ENCODE results near the gene UTP11. TPM values are rescaled to one million over a fixed set of nuclear protein-coding genes. Genes with fewer than 3 reads are reported as not detected.

UTP11 gene
- total and polyA plus RNA-seq, 4 donors: 11.0 to 17.8 (median 11.8) TPM

GRCh38 chr1:38051079-38051543, 38.6 kb downstream of the UTP11 start:
- Histone ChIP-seq H3K9me3 (ENCODE audit: control insufficient read depth in 4 of 4, low read length in 3 of 4) (no peaks in the 10 kb centered on the region), H3K4me1 (ENCODE audit: control insufficient read depth in 4 of 4, insufficient read depth in 4 of 4, low read length in 3 of 4) (peaks cover 4 to 17% (median 7%) of the 10 kb centered on the region in 4 donors), H3K27ac (ENCODE audit: low read depth in 1 of 2, low read length in 2 of 2) (no peak overlapping the region), H3K9ac (ENCODE audit: low read depth in 1 of 2, low read length in 2 of 2) (no peak overlapping the region), H3K27me3 (ENCODE audit: control insufficient read depth in 4 of 4, insufficient read depth in 4 of 4, low read length in 3 of 4) (no peaks in the 10 kb centered on the region), H3K4me3 (ENCODE audit: low read depth in 1 of 3, low read length in 3 of 3) (no peak overlapping the region), H3K36me3 (ENCODE audit: control insufficient read depth in 4 of 4, insufficient read depth in 3 of 4, low read depth in 1 of 4, low read length in 3 of 4) (no peaks in the 10 kb centered on the region)
- whole genome bisulfite sequencing: 87% methylated on average over 9 of the region's 9 CpGs
- no peak for DNase-seq (ENCODE audit: low spot score)
- TF ChIP-seq FOXA2 (IDR thresholded peaks at IDR 0.05): no peak
- no peak for TF ChIP-seq NR2F2 (IDR thresholded peaks at IDR 0.05)
- TF ChIP-seq ZBTB33 (IDR thresholded peaks at IDR 0.05): no peak
- TF ChIP-seq HNF4A (conservative IDR thresholded peaks at IDR 0.05): no peak
- no peak for TF ChIP-seq RAD21 (IDR thresholded peaks at IDR 0.05)
- no peak for TF ChIP-seq ATF3 (IDR thresholded peaks at IDR 0.05)
- no peak for TF ChIP-seq RXRA (IDR thresholded peaks at IDR 0.05)
- no peak for TF ChIP-seq SP1 (IDR thresholded peaks at IDR 0.05)
- TF ChIP-seq REST (IDR thresholded peaks at IDR 0.05): no peak
- no peak for TF ChIP-seq GABPA (IDR thresholded peaks at IDR 0.05 in 1 of 2, conservative IDR thresholded peaks at IDR 0.05 in 1 of 2)
- no peak for TF ChIP-seq YY1 (IDR thresholded peaks at IDR 0.05)
- no peak for TF ChIP-seq HNF4G (IDR thresholded peaks at IDR 0.05)

- no peak overlapping the region for H3K9ac ChIP-seq (ENCODE audit: low read depth in 1 of 2, low read length in 2 of 2)
- H3K4me3 ChIP-seq (ENCODE audit: low read depth in 1 of 3, low read length in 3 of 3): no peak overlapping the region
- 67% methylated on average over 3 of the region's 3 CpGs for WGBS
- no peaks in the 10 kb centered on the region for H3K36me3 ChIP-seq (ENCODE audit: control insufficient read depth in 4 of 4, insufficient read depth in 3 of 4, low read depth in 1 of 4, low read length in 3 of 4)
- TF ChIP-seq RAD21 (IDR thresholded peaks at IDR 0.05) (no peak), MAX (IDR thresholded peaks at IDR 0.05) (no peak), REST (IDR thresholded peaks at IDR 0.05) (no peak), FOXA2 (IDR thresholded peaks at IDR 0.05) (no peak), SP1 (IDR thresholded peaks at IDR 0.05) (no peak), JUND (IDR thresholded peaks at IDR 0.05) (no peak), ATF3 (IDR thresholded peaks at IDR 0.05) (no peak), GABPA (IDR thresholded peaks at IDR 0.05 in 1 of 2, conservative IDR thresholded peaks at IDR 0.05 in 1 of 2) (no peak), ZBTB33 (IDR thresholded peaks at IDR 0.05) (no peak), HNF4G (IDR thresholded peaks at IDR 0.05) (no peak)
- no peak overlapping the region for H3K27ac ChIP-seq (ENCODE audit: low read depth in 1 of 2, low read length in 2 of 2)
- no peaks in the 10 kb centered on the region for H3K9me3 ChIP-seq (ENCODE audit: control insufficient read depth in 4 of 4, low read length in 3 of 4)
- H3K4me1 ChIP-seq (ENCODE audit: control insufficient read depth in 4 of 4, insufficient read depth in 4 of 4, low read length in 3 of 4): peaks cover 0 to 2% (median under 1%) of the 10 kb centered on the region in 4 donors
- DNase-seq (ENCODE audit: low spot score): no peak
- H3K27me3 ChIP-seq (ENCODE audit: control insufficient read depth in 4 of 4, insufficient read depth in 4 of 4, low read length in 3 of 4): no peaks in the 10 kb centered on the region
Measured at GRCh38 chr1:38052750-38053415, 40.3 kb downstream of the UTP11 start.
